ENCODE data around the gene ZNRF2. TPM values are rescaled to one million over a fixed set of nuclear protein-coding genes. Genes with fewer than 3 reads are reported as not detected.
A peak's percentile ranks its signal among the peaks of the same experiment; 100 is the strongest.

ZNRF2 gene
- total RNA-seq (10 to 100 TPM; 10.5 to 28.1 TPM), polyA plus RNA-seq (ENCODE audit: insufficient read length in 2 of 2) (10 to 100 TPM in 1 of 2 donors, 1 to 10 TPM in 1; 6.4 to 10.2 TPM)
- long read RNA-seq, donor 1, partial matches to known transcripts: 5 of 9 reads
- long read RNA-seq, donor 1, other reads (novel, unspliced or antisense): 0 of 9 reads
- long read RNA-seq, donor 2, partial matches to known transcripts: 0 of 2 reads
- long read RNA-seq, donor 2, other reads (novel, unspliced or antisense): 0 of 2 reads
- long read RNA-seq, donor 3, transcript ZNRF2-201 (5 exons, 3,460 nt): major isoform, 6 of 13 reads
- long read RNA-seq, donor 3, partial matches to known transcripts: 7 of 13 reads
- long read RNA-seq, donor 3, other reads (novel, unspliced or antisense): 0 of 13 reads
- long read RNA-seq, donor 4, transcript ZNRF2-201 (5 exons, 3,460 nt): major isoform, 10 of 10 reads
- long read RNA-seq, donor 4, partial matches to known transcripts: 0 of 10 reads
- long read RNA-seq, donor 4, other reads (novel, unspliced or antisense): 0 of 10 reads

- Histone ChIP-seq H3K36me3 (ENCODE audit: control insufficient read depth, insufficient read depth, low read length) (no peaks in the 10 kb centered on the region), H3K4me3 (ENCODE audit: low read depth, low read length) (peak within 1 kb of the TSS; percentile 76), H3K27ac (ENCODE audit: low read depth, low read length) (peak within 1 kb of the TSS; percentile 90), H3K9me3 (ENCODE audit: control insufficient read depth, insufficient read depth, low read length) (no peaks in the 10 kb centered on the region), H3K4me1 (ENCODE audit: control insufficient read depth, insufficient read depth, low read length) (no peaks in the 10 kb centered on the region), H3K27me3 (ENCODE audit: control insufficient read depth, insufficient read depth, low read length) (no peaks in the 10 kb centered on the region)
- DNase-seq (ENCODE audit: low read depth in 4 of 6, low spot score in 6 of 6): peak; percentile 80 to 98 (median 88)
- WGBS (ENCODE audit: insufficient coverage): 0% methylated on average over 80 of the region's 96 CpGs
Measured at GRCh38 chr7:30284298-30285066, at the start of gene ZNRF2. Gene ZNRF2, plus strand, starts transcription at chr7:30284597. Its CDS starts 761 bp downstream, at chr7:30285358.

- no peaks in the 10 kb centered on the region for H3K27me3 ChIP-seq (ENCODE audit: control insufficient read depth, insufficient read depth, low read length)
- no peak for DNase-seq (ENCODE audit: low read depth in 4 of 6, low spot score in 6 of 6)
- WGBS (ENCODE audit: insufficient coverage): 61% methylated on average over 1 of the region's 1 CpG
- H3K4me1 ChIP-seq (ENCODE audit: control insufficient read depth, insufficient read depth, low read length): no peaks in the 10 kb centered on the region
- no peaks in the 10 kb centered on the region for H3K36me3 ChIP-seq (ENCODE audit: control insufficient read depth, insufficient read depth, low read length)
- H3K4me3 ChIP-seq (ENCODE audit: low read depth, low read length): no peak overlapping the region
- no peaks in the 10 kb centered on the region for H3K9me3 ChIP-seq (ENCODE audit: control insufficient read depth, insufficient read depth, low read length)
- H3K27ac ChIP-seq (ENCODE audit: low read depth, low read length): no peak overlapping the region
Measured at GRCh38 chr7:30237271-30237695, 47.1 kb upstream of the ZNRF2 start.

GRCh38 chr7:30238721-30239441, 45.5 kb upstream of the ZNRF2 start:
- peak in 2 of 6 donors; percentile 81 to 88 for DNase-seq (ENCODE audit: low read depth in 4 of 6, low spot score in 6 of 6)
- H3K4me3 ChIP-seq (ENCODE audit: low read depth, low read length): no peak overlapping the region
- H3K36me3 ChIP-seq (ENCODE audit: control insufficient read depth, insufficient read depth, low read length): no peaks in the 10 kb centered on the region
- no peaks in the 10 kb centered on the region for H3K4me1 ChIP-seq (ENCODE audit: control insufficient read depth, insufficient read depth, low read length)
- H3K9me3 ChIP-seq (ENCODE audit: control insufficient read depth, insufficient read depth, low read length): no peaks in the 10 kb centered on the region
- no peak overlapping the region for H3K27ac ChIP-seq (ENCODE audit: low read depth, low read length)
- no peaks in the 10 kb centered on the region for H3K27me3 ChIP-seq (ENCODE audit: control insufficient read depth, insufficient read depth, low read length)

- Histone ChIP-seq H3K27me3 (ENCODE audit: control insufficient read depth, insufficient read depth, low read length) (no peaks in the 10 kb centered on the region), H3K27ac (ENCODE audit: low read depth, low read length) (no peak overlapping the region), H3K36me3 (ENCODE audit: control insufficient read depth, insufficient read depth, low read length) (no peaks in the 10 kb centered on the region), H3K4me3 (ENCODE audit: low read depth, low read length) (no peak overlapping the region), H3K9me3 (ENCODE audit: control insufficient read depth, insufficient read depth, low read length) (no peaks in the 10 kb centered on the region), H3K4me1 (ENCODE audit: control insufficient read depth, insufficient read depth, low read length) (no peaks in the 10 kb centered on the region)
- 91% methylated on average over 4 of the region's 6 CpGs for WGBS (ENCODE audit: insufficient coverage)
- DNase-seq (ENCODE audit: low read depth in 4 of 6, low spot score in 6 of 6): no peak
Measured at GRCh38 chr7:30240106-30240800, 44.1 kb upstream of the ZNRF2 start.

- Histone ChIP-seq H3K4me1 (ENCODE audit: control insufficient read depth, insufficient read depth, low read length) (peaks cover 12% of the 10 kb centered on the region), H3K27me3 (ENCODE audit: control insufficient read depth, insufficient read depth, low read length) (no peaks in the 10 kb centered on the region), H3K27ac (ENCODE audit: low read depth, low read length) (no peak overlapping the region), H3K36me3 (ENCODE audit: control insufficient read depth, insufficient read depth, low read length) (no peaks in the 10 kb centered on the region), H3K9me3 (ENCODE audit: control insufficient read depth, insufficient read depth, low read length) (no peaks in the 10 kb centered on the region), H3K4me3 (ENCODE audit: low read depth, low read length) (no peak overlapping the region)
- 81% methylated on average over 2 of the region's 2 CpGs for WGBS (ENCODE audit: insufficient coverage)
- DNase-seq (ENCODE audit: low read depth in 4 of 6, low spot score in 6 of 6): no peak
Measured at GRCh38 chr7:30241767-30242166, 42.6 kb upstream of the ZNRF2 start.

- WGBS (ENCODE audit: insufficient coverage): no CpG with 5 or more reads among the region's 5 CpGs
- Histone ChIP-seq H3K4me3 (ENCODE audit: low read depth, low read length) (no peak overlapping the region), H3K27me3 (ENCODE audit: control insufficient read depth, insufficient read depth, low read length) (no peaks in the 10 kb centered on the region), H3K9me3 (ENCODE audit: control insufficient read depth, insufficient read depth, low read length) (no peaks in the 10 kb centered on the region), H3K4me1 (ENCODE audit: control insufficient read depth, insufficient read depth, low read length) (peaks cover 12% of the 10 kb centered on the region), H3K27ac (ENCODE audit: low read depth, low read length) (no peak overlapping the region), H3K36me3 (ENCODE audit: control insufficient read depth, insufficient read depth, low read length) (no peaks in the 10 kb centered on the region)
- no peak for DNase-seq (ENCODE audit: low read depth in 4 of 6, low spot score in 6 of 6)
Measured at GRCh38 chr7:30244340-30244739, 40.1 kb upstream of the ZNRF2 start.

- Histone ChIP-seq H3K27me3 (ENCODE audit: control insufficient read depth, insufficient read depth, low read length) (no peaks in the 10 kb centered on the region), H3K9me3 (ENCODE audit: control insufficient read depth, insufficient read depth, low read length) (no peaks in the 10 kb centered on the region), H3K4me3 (ENCODE audit: low read depth, low read length) (no peak overlapping the region), H3K27ac (ENCODE audit: low read depth, low read length) (no peak overlapping the region), H3K36me3 (ENCODE audit: control insufficient read depth, insufficient read depth, low read length) (no peaks in the 10 kb centered on the region), H3K4me1 (ENCODE audit: control insufficient read depth, insufficient read depth, low read length) (peaks cover 12% of the 10 kb centered on the region)
- no peak for DNase-seq (ENCODE audit: low read depth in 4 of 6, low spot score in 6 of 6)
- WGBS (ENCODE audit: insufficient coverage): 96% methylated on average over 7 of the region's 7 CpGs
Measured at GRCh38 chr7:30245913-30246312, 38.5 kb upstream of the ZNRF2 start.

GRCh38 chr7:30246392-30246791, 38.0 kb upstream of the ZNRF2 start:
- H3K27ac ChIP-seq (ENCODE audit: low read depth, low read length): no peak overlapping the region
- no peak overlapping the region for H3K4me3 ChIP-seq (ENCODE audit: low read depth, low read length)
- no peaks in the 10 kb centered on the region for H3K27me3 ChIP-seq (ENCODE audit: control insufficient read depth, insufficient read depth, low read length)
- 79% methylated on average over 8 of the region's 8 CpGs for WGBS (ENCODE audit: insufficient coverage)
- peaks cover 12% of the 10 kb centered on the region for H3K4me1 ChIP-seq (ENCODE audit: control insufficient read depth, insufficient read depth, low read length)
- DNase-seq (ENCODE audit: low read depth in 4 of 6, low spot score in 6 of 6): peak in 1 of 6 donors; percentile 54
- H3K36me3 ChIP-seq (ENCODE audit: control insufficient read depth, insufficient read depth, low read length): no peaks in the 10 kb centered on the region
- no peaks in the 10 kb centered on the region for H3K9me3 ChIP-seq (ENCODE audit: control insufficient read depth, insufficient read depth, low read length)

All from spinal cord (tissue), 10 donors.